Dedifferentiated amniotic fluid mesenchymal stem cell (primary cell): Measurements from ENCODE around the gene NLE1.
"Not testable (repeated sequence)": the region's sequence is repeated elsewhere in the genome, so short reads cannot be mapped to it uniquely, and the experiment has no call there.

ENCODE experiments used
- DNase-seq: peaks from one replicate; pipeline ENCODE4 v3.0.0-alpha.2; 2016; ENCODE audit errors: extremely low spot score

Gene NLE1

DNA sequence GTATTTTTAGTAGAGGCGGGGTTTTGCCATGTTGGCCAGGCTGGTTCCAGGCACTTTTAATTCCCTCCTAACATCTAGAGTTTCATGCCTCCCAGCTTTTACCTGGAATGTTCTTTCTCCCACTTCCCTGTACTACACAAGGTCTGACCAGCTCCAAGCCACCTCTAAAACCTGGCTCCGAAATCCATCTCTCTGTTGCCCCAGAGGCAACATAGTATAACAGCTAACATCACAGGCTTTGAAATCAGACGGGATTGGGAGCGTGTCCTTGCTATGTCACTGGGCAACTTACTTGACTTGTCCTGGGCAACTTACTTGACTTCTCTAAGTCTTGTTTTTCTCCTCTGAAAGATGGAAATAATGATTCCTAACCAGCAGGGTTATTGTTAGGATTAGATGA lies 20.7 kb upstream of the NLE1 start:
- no peak for DNase-seq

DNA sequence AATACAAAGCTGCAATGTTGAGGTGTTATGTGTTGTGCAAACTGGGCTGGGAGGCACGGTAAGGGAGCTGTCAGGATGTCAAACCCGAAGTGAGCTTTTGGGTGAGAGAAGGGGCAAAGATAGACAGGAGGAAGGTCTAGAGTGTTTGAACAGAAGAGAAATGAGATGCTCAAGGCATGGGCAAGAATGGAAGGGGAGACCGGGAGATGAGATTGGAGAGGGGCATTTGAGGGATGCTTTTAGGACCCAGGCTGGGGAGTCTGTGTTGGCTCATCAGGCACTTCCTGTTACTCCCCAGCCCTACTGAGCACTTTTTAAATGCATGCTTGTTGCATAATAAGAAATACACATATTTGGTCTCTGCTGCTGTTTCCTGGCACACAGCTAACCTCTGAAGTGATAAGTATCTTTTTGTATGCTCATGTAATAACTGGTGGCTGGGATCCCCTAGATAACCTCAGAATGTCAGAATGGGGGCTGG lies 19.2 kb upstream of the NLE1 start:
- DNase-seq: no peak

DNA sequence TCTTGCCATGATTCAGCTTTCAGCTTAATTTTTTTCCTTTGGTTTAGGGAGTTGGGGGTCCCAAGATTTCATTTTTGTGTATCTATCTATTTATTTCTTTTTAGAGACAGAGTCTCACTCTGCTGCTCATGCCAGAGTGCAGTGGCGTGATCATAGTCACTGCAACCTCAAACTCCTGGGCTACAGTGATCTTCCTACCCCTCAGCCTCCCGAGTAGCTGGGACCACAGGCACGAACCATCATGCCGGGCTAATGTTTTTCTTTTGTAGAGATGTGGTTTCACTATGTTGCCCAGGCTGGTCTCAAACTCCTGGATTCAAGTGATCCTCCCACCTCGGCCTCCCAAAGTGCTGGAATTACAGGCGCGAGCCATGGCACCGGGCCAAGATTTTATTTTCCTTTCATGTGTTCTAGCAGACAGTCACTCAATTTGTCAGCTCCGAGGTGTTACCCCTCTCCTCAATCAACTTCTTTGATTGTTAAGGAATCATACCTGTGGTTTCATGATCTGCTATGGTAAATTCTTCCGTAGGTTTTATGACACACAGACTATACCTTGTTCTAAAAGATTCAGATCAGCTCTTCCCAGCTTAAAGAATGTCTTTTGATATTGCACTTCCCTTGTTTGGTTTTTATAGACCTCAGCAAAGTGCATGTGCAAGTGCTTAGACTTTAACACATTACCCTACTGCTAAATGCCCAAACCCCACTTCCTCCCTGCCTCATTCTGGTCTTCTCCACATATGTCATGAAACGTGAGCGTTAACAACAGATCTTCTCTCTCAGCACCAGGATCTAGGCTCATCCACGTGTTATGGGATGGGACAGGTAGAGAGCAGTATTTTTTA lies 18.5 kb upstream of the NLE1 start:
- no peak for DNase-seq

DNA sequence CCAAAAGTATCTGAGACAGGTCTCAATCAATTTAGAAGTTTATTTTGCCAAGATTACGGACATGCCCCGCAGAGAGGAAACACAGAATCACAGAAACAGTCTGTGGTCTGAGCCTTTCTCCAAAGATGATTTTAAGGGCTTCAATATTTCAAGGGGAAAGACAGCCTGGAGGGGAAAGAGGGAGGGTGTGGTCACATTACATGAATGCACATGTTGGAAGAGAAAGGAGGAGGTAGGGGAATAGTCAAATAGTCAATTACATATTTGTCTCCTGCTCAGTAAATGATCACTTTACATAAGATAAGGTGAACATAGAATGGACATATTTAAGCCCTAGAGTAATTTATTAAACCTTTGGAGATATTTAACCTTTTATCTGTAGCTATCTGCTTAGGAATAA lies 17.8 kb upstream of the NLE1 start:
- no peak for DNase-seq

DNA sequence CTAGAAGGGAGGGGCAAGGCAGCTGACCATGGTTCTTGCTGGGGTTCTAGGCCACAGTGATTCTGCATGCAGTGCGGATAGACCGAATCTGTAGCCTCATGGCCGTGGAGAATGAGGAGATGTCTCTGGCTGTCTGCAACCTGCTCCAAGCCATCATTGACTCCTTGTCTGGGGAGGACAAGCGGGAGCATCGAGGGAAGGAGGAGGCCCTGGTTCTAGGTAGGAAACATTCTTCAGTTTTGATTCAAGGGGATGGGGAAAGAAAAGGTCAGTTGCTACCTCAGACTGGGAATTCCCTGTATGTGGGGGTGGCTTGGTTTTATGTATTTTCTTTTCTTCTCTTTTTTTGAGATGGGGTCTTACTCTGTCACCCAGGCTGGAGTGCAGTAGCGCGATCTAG lies 13.1 kb upstream of the NLE1 start:
- no peak for DNase-seq

DNA sequence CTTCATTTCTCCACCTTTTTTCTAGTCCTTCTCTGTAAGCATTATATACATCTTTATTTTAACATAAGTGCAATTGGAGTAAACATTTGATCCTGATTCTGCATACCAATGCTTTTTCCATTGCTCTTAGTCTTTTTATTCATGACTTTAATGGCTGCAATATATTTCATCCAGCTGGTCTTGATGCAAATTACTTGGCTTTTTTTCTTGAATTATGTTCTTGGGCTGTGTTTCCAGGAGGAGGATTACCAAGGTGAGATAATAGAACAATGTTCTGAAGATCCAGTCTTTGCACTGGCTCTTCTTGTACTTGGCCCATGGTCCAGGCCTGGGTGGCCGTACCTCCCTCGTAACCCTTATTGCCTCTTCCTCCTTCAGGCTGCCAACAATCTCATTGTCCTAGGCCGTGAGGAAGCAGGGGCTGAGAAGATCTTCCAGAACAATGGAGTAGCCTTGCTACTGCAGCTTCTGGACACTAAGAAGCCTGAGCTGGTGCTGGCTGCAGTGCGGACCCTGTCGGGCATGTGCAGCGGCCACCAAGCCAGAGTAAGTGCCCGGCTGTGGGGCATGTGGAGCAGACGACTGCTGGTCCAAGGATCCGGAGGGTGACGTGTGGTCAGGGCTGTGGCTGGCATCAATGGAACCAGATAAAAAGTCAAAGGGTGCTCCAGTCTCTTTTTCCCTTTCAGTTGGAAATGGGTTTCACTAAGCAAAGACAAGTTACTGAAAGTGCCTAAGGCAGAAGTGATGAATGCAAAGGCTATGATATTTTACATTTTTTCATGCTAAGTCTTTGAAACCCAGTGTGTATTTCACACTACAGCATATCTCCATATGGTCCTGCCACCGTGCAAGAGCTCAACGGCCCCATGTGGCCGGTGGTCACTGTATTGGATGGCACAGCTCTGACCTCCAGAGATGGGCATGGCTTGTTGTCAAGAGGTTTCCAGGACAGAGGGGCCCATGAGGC lies 12.4 kb upstream of the NLE1 start:
- DNase-seq: no peak

DNA sequence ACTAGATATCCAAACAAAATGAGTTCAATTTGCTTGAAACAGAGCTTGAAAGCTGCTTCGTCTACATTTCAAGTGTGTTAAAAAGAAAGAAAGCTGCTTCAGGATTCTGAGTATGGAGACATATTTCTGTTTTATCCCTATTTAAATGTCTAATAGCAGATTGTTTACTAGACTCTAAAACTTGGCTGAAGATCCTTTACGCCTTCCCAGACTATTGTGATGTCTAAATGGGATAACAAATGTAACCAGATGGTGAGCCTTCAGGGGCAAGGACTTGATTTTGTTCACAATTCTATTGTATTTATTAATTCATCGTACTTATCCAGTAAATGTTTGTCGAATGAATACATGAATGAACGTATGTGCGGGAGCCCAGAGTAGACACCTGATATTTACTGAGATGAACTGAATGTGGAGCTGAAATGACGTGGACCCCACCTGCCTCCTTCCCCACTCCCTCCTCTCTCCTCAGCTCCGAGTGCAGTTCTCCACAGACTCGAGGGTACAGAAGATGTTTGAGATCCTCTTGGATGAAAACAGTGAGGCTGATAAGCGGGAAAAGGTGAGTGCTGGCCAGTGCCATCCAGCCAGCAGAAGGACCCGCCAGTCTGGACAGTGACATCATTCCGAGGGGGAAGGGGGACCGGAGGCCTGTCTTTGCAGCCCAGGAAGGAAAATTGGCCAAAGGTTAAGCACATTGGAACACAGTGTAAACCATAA lies 10.5 kb upstream of the NLE1 start:
- no peak for DNase-seq

DNA sequence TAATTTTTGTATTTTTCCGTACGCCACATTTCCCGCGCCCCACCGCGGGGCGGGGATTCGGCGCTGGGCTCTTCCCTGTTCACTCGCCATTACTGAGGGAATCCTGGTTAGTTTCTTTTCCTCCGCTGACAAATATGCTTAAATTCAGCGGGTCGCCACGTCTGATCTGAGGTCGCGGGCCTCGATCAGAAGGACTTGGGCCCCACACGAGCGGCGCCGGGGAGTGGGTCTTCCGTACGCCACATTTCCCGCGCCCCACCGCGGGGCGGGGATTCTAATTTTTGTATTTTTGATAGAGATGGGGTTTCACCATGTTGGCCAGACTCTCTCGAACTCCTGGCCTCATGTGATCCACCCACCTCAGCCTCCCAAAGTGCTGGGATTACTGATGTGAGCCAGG lies 9.0 kb upstream of the NLE1 start:
- not testable (repeated sequence) for DNase-seq

DNA sequence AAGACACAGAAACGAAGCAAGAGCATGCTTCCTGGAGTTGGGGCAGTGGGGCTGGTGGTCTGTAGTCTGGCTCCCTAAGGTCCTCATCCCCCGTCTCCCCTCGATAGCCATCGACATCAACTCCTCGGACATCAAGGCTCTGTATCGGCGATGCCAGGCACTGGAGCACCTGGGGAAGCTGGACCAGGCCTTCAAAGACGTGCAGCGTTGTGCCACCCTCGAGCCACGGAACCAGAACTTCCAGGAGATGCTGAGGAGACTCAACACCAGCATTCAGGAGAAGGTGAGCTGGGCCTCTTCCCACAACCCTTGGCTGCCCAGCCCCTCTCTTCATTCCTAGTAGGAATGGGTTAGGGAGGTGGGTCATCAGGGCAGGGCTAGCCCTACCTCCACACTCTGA lies 7.8 kb upstream of the NLE1 start:
- no peak for DNase-seq

DNA sequence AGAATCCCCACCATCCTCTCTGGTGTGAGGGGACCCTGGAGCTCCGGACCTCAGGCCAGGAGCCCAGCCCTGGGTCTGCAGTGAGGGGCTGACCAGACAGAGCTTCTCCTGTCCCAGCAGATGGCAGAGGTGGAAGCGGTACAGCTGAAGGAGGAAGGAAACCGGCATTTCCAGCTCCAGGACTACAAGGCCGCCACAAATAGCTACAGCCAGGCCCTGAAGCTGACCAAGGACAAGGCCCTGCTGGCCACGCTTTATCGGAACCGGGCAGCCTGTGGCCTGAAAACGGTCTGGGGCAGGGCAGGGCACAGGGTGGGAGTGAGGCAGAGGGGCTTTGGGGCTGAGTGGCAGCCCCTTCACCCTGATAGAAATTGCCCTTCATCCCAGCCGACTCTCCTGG lies 6.0 kb upstream of the NLE1 start:
- DNase-seq: no peak

DNA sequence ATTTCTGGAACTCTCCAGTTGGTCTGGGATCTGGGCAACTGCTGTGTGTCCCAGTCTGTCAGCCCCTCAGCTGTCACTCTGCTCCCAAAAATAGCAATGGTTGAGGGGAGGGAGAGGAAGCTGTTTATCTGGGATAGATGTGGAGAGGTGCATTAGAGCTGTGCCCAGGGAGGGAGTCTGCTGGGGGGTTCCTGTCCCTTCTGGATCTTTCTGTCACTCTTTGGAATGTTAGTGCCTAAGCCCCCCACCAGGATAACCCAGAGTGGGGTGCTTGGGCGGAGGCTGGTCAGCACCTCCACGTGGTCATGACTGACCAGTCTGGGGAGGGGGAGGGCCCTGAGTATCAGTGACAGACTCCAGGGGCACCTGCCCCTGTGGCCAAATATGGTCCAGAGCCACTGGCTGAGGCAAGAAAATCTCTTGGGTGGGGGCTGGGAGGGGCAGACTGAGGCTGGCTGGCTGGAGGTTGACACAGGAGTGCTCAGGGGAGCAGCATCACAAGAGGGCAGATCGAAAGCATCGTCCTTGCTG lies 5.3 kb upstream of the NLE1 start, which contains the start of gene UNC45B:
Gene UNC45B (plus strand): TSS at position 443 of the 531 bp plus-strand sequence. CDS start 447 bp downstream, outside the sequence.
- no peak for DNase-seq

DNA sequence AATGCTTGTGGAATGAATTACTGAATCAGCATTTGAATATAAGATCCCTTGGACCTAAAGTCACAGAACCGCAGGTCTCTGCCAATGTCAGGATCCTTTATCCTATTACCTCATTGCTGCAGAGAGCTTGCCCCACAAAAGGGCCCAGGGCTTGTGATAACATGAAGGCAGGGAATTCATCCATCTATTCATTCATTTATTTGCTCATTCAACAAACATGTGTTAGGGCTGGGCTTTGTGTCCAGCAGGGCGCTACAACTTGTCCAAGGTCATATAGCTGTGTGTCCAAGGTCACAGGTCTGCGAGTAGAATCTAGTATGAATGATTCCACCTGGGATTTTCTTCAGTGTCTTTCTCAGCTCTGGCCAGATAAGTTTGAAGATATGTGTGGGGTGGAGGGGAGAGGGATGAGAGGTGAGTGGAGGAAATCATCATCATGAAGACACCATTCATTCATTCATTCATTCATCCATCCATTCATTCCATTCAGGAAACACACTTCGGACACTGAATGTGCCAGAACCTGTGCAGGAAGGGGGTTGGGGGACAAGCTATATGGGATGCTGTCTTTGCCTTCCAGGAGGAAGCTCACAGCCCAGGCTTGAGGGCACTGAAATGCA lies 4.2 kb upstream of the NLE1 start:
- DNase-seq: no peak

DNA sequence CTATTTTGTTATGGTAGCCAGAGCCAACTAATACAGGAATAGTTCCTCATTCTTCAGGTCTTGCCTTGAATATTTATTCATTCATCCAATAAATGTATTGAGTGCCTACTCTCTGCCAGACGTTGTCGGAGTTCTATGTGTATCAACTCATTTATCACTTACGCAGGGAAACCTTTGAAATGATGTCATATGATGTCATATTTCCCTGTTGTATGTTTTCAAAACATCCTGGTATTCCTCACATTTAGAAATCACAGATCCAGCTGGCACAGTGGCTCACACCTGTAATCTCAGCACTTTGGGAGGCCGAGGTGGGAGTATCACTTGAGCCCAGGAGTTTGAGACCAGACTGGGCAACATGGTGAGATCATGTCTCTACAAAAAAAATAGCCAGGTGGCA lies 2.7 kb upstream of the NLE1 start:
- no peak for DNase-seq

DNA sequence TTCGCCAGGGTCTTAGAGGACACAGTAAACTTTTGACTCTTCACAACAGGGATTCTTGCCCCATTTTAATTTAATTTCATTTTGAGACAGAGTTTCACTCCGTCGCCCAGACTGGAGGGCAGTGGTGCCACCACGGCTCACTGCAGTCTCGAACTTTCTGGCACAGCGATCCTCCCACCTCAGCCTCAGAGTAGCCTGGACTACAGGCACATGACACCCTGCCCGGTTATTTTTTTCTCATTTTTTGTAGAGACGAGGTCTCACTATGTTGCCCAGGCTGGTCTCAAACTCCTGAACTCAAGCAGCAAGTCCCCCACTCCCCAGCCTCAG lies 329 bp upstream of the NLE1 start:
- DNase-seq: no peak

DNA sequence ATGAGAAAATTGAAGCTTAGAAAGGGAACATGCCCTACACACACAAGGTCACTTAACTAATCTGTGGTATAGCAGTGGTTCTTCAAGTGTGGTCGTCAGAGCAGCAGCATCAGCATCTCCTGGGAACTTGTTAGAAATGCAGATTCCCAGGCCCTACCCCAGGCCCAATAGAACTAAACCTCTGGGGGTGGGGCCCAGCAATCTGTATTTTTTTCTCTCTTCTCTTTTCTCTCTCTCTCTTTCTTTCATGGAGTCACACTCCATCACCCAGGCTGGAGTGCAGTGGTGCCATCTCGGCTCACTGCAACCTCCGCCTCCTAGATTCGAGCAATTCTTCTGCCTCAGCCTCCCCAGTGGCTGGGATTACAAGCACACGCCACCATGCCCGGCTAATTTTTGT lies 3.9 kb downstream of the NLE1 start:
- DNase-seq: no peak

DNA sequence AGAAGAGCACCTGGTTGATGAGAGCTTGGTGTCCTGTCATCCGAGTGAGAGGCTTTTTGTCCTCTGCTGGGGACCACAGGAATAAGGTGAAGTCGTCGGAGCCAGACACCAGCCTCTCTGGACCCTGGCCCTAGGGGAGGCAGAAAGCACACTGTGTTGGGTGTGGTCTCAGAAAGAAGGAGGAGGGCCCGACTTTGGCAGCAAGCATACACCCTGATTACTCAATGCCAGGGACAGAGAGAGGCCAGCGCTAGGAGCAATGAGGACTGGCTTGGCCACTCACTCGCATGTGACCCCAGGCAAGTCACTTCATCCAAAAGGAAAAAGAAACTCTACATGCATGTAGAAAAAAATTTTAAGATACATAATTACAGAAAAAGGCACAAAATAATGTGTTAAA lies 6.8 kb downstream of the NLE1 start:
- no peak for DNase-seq

DNA sequence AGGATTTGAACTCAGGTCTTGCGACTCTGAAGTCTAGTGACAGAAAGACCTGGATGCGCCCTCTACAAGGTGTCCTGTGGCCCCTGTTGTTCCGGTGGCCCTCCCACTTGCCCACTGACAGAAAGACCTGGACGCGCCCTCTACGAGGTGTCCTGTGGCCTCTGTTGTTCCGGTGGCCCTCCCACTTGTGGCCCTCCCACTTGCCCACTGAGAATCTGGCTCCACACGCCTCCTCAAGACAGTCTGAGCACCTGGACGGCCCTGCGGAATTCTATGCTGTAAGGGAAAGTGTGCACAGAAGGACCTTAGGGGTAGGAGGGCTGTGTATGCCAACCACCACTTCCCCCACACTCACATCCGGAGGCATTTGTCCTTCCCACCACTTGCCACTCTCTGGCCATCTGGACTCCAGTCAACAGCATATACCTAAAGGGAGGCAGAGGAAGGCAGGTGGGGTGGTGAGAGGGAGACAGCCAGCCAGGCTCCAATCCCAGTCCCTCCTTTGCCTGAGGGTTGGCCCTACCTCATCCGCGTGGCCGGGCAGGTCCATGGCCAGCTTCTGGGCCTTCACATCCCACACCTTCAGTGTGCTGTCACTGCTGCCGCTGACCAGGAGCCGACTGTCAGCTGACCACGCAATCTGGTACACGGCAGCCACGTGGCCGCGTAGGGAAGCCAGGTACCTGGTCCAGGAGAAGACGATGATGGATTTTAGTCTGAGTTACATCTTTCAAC lies 9.1 kb downstream of the NLE1 start:
- no peak for DNase-seq

DNA sequence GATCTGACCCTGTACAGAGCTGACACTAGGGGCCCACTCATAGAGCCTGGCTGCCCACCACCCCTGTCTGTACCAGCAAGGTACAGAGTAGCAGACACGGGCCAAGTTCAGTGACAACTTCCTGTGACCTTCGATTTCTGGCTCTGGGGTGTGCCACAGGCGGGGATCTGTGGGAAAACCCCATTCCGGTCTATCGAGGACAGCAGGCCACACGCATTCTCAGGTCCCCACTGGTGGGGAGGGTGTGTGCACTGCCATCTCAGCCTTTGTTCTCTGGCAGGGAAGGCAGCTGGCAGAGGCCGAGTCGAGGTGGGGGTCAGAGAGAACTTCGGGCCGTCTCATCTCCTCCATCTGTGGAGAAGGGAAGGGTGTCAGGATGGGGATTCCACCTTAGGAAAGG lies 10.0 kb downstream of the NLE1 start:
- no peak for DNase-seq

DNA sequence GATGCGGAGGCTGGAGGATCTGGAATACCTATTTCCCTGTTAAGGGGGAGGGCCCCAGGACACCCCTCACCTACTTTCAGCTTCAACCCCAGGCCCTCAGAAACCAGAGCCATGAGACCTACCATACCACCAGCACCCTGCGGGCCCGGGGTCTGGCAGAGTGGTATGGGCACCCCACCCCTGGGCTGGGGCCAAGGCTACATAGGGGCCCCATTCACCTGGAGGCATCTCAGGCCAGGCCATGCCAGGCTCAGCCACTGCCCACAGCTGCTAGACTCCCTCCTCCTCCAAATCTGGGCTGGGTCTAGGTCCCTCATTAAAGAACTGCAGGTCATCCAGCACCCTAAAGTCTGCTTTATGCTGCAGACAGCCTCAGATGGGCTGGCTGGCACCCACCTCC lies 11.7 kb downstream of the NLE1 start:
- DNase-seq: no peak

DNA sequence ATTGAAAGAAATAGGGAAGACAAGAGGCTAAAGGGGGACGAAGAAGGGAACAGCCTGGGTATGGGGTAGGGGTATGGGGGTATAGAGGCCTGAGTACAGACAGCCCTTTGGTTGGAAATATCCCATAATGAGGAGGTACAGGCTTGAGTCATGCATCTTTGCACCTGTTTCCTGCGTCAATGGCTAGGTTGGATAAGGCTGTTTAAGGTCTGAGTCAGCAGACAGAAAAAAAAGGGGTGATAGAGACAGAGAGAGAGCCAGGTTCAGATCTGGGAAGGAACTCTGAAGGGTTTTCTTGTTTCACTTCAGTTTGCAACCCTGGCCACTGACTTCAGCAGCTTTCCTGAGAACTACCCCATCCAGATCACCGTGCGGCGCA lies 12.1 kb downstream of the NLE1 start:
- DNase-seq: no peak
